ENCODE data around the gene EGLN2. TPM values are rescaled to one million over a fixed set of nuclear protein-coding genes. Genes with fewer than 3 reads are reported as not detected.

Gene EGLN2
- polyA plus RNA-seq, 1 of the 3 experiments (the other 2 are of a cell fraction): 43.0 TPM

- POLR2A ChIA-PET: interaction anchor here (1.5 to 3.3 kb wide), 3 partner anchors 18 to 113 kb away, joined by 4 to 31 read pairs (median 7); partner anchors contain the start of gene EGLN2
- Histone ChIP-seq H3K4me3 (ENCODE audit: low read depth in 2 of 2, low read length in 1 of 2) (no peak overlapping the region), H3K4me2 (no peak overlapping the region)
Measured at GRCh38 chr19:40776364-40776763, 22.6 kb upstream of the EGLN2 start.

More at GRCh38 chr19:40776364-40776763, 22.6 kb upstream of the EGLN2 start:
- no peaks in the 10 kb centered on the region for H3K9me2 ChIP-seq
- WGBS (ENCODE audit: low lambda C conversion rate): 77% methylated on average over 7 of the region's 7 CpGs
- H3K4me1 ChIP-seq (ENCODE audit: control insufficient read depth in 1 of 2, insufficient read depth in 2 of 2, low read depth in 1 of 2, low read length in 1 of 2): peaks cover 6 to 9% of the 10 kb centered on the region in 2 experiments; a peak in 2 of 4 replicates
- no peak overlapping the region for H3K9ac ChIP-seq
- no peaks in the 10 kb centered on the region for H3K9me3 ChIP-seq
- H3K79me2 ChIP-seq (ENCODE audit: insufficient read depth): peaks cover 15% of the 10 kb centered on the region; the same call in 1 of the 2 replicates
- no peaks in the 10 kb centered on the region for H3K36me3 ChIP-seq (replicated peaks in 1 of 2; ENCODE audit: control insufficient read depth in 1 of 2, insufficient read depth in 2 of 2, low read length in 1 of 2)
- H3K27me3 ChIP-seq (ENCODE audit: insufficient read depth): no peaks in the 10 kb centered on the region
- no peak for TF ChIP-seq MEF2A (IDR thresholded peaks at IDR 0.05; ENCODE audit: borderline replicate concordance, low read depth)
- TF ChIP-seq TEAD4 (IDR thresholded peaks at IDR 0.05; ENCODE audit: borderline replicate concordance, insufficient read depth): no peak
- TF ChIP-seq MXI1 (IDR thresholded peaks at IDR 0.05; ENCODE audit: low read depth, low read length): no peak
- TF ChIP-seq PBX3 (IDR thresholded peaks at IDR 0.05): no peak
- no peak for TF ChIP-seq ELF1 (IDR thresholded peaks at IDR 0.05)
- TF ChIP-seq REST (IDR thresholded peaks at IDR 0.05; ENCODE audit: low read depth, low read length): no peak
- no peak for TF ChIP-seq IRF3 (IDR thresholded peaks at IDR 0.05; ENCODE audit: low read depth, low read length)
- no peak for TF ChIP-seq NFIC (IDR thresholded peaks at IDR 0.05; ENCODE audit: borderline replicate concordance)
- TF ChIP-seq GATA2 (CRISPR knock-in tag; IDR thresholded peaks at IDR 0.05): no peak
- no peak for TF ChIP-seq FOXJ3 (CRISPR knock-in tag; IDR thresholded peaks at IDR 0.05)
- no peak for TF ChIP-seq EZH2phosphoT487 (IDR thresholded peaks at IDR 0.05; ENCODE audit: borderline replicate concordance, low read depth)
- TF ChIP-seq RFX5 (IDR thresholded peaks at IDR 0.05; ENCODE audit: low read length): no peak
- TF ChIP-seq POLR2AphosphoS5 (IDR thresholded peaks at IDR 0.05; ENCODE audit: low read depth, low read length): no peak
- TF ChIP-seq YY1 (IDR thresholded peaks at IDR 0.05; ENCODE audit: low read depth): no peak
- no peak for TF ChIP-seq MAX (IDR thresholded peaks at IDR 0.05; ENCODE audit: low read depth)
- TF ChIP-seq EP300 (IDR thresholded peaks at IDR 0.05; ENCODE audit: borderline replicate concordance in 1 of 2, low read depth in 1 of 2, low read length in 1 of 2): no peak
- no peak for TF ChIP-seq FOSL2 (IDR thresholded peaks at IDR 0.05; ENCODE audit: borderline replicate concordance, low read depth)
- no peak for TF ChIP-seq SMC3 (IDR thresholded peaks at IDR 0.05; ENCODE audit: low read depth, low read length)
- TF ChIP-seq FOXM1 (IDR thresholded peaks at IDR 0.05; ENCODE audit: low read depth): no peak
- CTCF ChIA-PET: interaction anchor here (1.6 kb wide), 2 partner anchors 18 to 30 kb away, joined by 3 to 5 read pairs; no protein-coding TSS in a partner anchor
- no peaks in the 10 kb centered on the region for H4K20me1 ChIP-seq (ENCODE audit: insufficient read depth)
- H3K27ac ChIP-seq (ENCODE audit: low read depth in 2 of 2, low read length in 1 of 2): no peak overlapping the region; a peak in 1 of 4 replicates
- H3F3A ChIP-seq (replicated peaks; ENCODE audit: insufficient read depth): peaks cover 13% of the 10 kb centered on the region
- H2AFZ ChIP-seq (ENCODE audit: low read depth): no peak overlapping the region
- no peak for DNase-seq
